Jurkat, Clone E6-1 (cell line): Measurements from ENCODE around the gene IGFL2.
"Not testable (repeated sequence)": the region's sequence is repeated elsewhere in the genome, so short reads cannot be mapped to it uniquely, and the experiment has no call there.

Experiments used
- DNase-seq: peaks from one replicate; pipeline ENCODE4 v3.0.0-alpha.2; 2011; ENCODE audit warnings: low read depth, low spot score
- H3K4me3 ChIP-seq: 2 replicates; pipeline ENCODE4 v1.5.1; 2011; ENCODE audit warnings: mild to moderate bottlenecking, low read length, control low read depth, moderate library complexity

IGFL2 gene

GRCh38 chr19:46184775-46185710 is 37.0 kb downstream of the IGFL2 start:
- DNase-seq, H3K4me3 ChIP-seq: not testable (repeated sequence)

- DNase-seq = no peak
Measured at GRCh38 chr19:46186101-46186716, 38.2 kb downstream of the IGFL2 start.

GRCh38 chr19:46186717-46187101 is 38.7 kb downstream of the IGFL2 start:
- DNase-seq = no peak
- H3K4me3 ChIP-seq = no peak overlapping the region

More at GRCh38 chr19:46186101-46186716, 38.2 kb downstream of the IGFL2 start:
- H3K4me3 ChIP-seq = no peak overlapping the region

- no peak for DNase-seq
Measured at GRCh38 chr19:46189971-46190888, 42.2 kb downstream of the IGFL2 start.

GRCh38 chr19:46191356-46191755 is 43.3 kb downstream of the IGFL2 start:
- H3K4me3 ChIP-seq = no peak overlapping the region
- DNase-seq = no peak

More at GRCh38 chr19:46189971-46190888, 42.2 kb downstream of the IGFL2 start:
- H3K4me3 ChIP-seq = no peak overlapping the region

GRCh38 chr19:46191972-46192371 is 43.9 kb downstream of the IGFL2 start:
- no peak for DNase-seq
- H3K4me3 ChIP-seq = no peak overlapping the region

- not testable (repeated sequence) for H3K4me3 ChIP-seq, DNase-seq
Measured at GRCh38 chr19:46192626-46192991, 44.6 kb downstream of the IGFL2 start.

- no peak overlapping the region for H3K4me3 ChIP-seq
- DNase-seq = no peak
Measured at GRCh38 chr19:46192992-46193650, 45.1 kb downstream of the IGFL2 start.

GRCh38 chr19:46193678-46194077 is 45.6 kb downstream of the IGFL2 start:
- no peak overlapping the region for H3K4me3 ChIP-seq
- DNase-seq = no peak

- H3K4me3 ChIP-seq = no peak overlapping the region
- DNase-seq = no peak
Measured at GRCh38 chr19:46195104-46195503, 47.1 kb downstream of the IGFL2 start.

- not testable (repeated sequence) for DNase-seq, H3K4me3 ChIP-seq
Measured at GRCh38 chr19:46195919-46196318, 47.9 kb downstream of the IGFL2 start.

- DNase-seq = no peak
Measured at GRCh38 chr19:46196410-46197124, 48.5 kb downstream of the IGFL2 start.

GRCh38 chr19:46197314-46198070 is 49.5 kb downstream of the IGFL2 start:
- no peak overlapping the region for H3K4me3 ChIP-seq
- DNase-seq = no peak

More at GRCh38 chr19:46196410-46197124, 48.5 kb downstream of the IGFL2 start:
- H3K4me3 ChIP-seq = no peak overlapping the region

GRCh38 chr19:46198756-46199155 is 50.7 kb downstream of the IGFL2 start:
- H3K4me3 ChIP-seq = no peak overlapping the region
- DNase-seq = no peak

- no peak overlapping the region for H3K4me3 ChIP-seq
- DNase-seq = no peak
Measured at GRCh38 chr19:46201454-46202310, 53.6 kb downstream of the IGFL2 start.

GRCh38 chr19:46202426-46202825 is 54.4 kb downstream of the IGFL2 start:
- no peak for DNase-seq

More at GRCh38 chr19:46202426-46202825, 54.4 kb downstream of the IGFL2 start:
- H3K4me3 ChIP-seq = no peak overlapping the region
